ENCODE data around the gene FERMT1.

The FERMT1 gene

GRCh38 chr20:6101346-6101745 is 21.5 kb downstream of the FERMT1 start:
- TF ChIP-seq ZC3H10 (CRISPR knock-in tag; IDR thresholded peaks at IDR 0.05) (no peak), BACH2 (CRISPR knock-in tag; IDR thresholded peaks at IDR 0.05; ENCODE audit: borderline replicate concordance) (no peak), ZFP30 (CRISPR knock-in tag; IDR thresholded peaks at IDR 0.05) (no peak), PPARA (CRISPR knock-in tag; IDR thresholded peaks at IDR 0.05; ENCODE audit: borderline replicate concordance) (no peak), POU6F1 (CRISPR knock-in tag; IDR thresholded peaks at IDR 0.05; ENCODE audit: borderline replicate concordance, low read depth) (no peak), TOX (CRISPR knock-in tag; IDR thresholded peaks at IDR 0.05; ENCODE audit: borderline replicate concordance) (no peak), CSDC2 (CRISPR knock-in tag; IDR thresholded peaks at IDR 0.05) (no peak), ESRRG (CRISPR knock-in tag; IDR thresholded peaks at IDR 0.05) (no peak), ZFP3 (CRISPR knock-in tag; IDR thresholded peaks at IDR 0.05) (no peak), GLIS3 (CRISPR knock-in tag; IDR thresholded peaks at IDR 0.05) (no peak), OSR1 (CRISPR knock-in tag; IDR thresholded peaks at IDR 0.05) (no peak), TSHZ2 (CRISPR knock-in tag; IDR thresholded peaks at IDR 0.05) (no peak), TCF4 (CRISPR knock-in tag; IDR thresholded peaks at IDR 0.05; ENCODE audit: borderline replicate concordance) (no peak), ISL1 (CRISPR knock-in tag; IDR thresholded peaks at IDR 0.05) (no peak), ZNF70 (CRISPR knock-in tag; IDR thresholded peaks at IDR 0.05) (no peak), RARB (CRISPR knock-in tag; IDR thresholded peaks at IDR 0.05) (no peak), ZNF565 (CRISPR knock-in tag; conservative IDR thresholded peaks at IDR 0.05; ENCODE audit: low read depth) (no peak), CREB5 (CRISPR knock-in tag; IDR thresholded peaks at IDR 0.05; ENCODE audit: low read depth) (no peak)
- ATAC-seq: no peak

GRCh38 chr20:6100246-6100645 is 22.6 kb downstream of the FERMT1 start:
- no peak for ATAC-seq
- TF ChIP-seq TSHZ2 (CRISPR knock-in tag; IDR thresholded peaks at IDR 0.05) (no peak), ESRRG (CRISPR knock-in tag; IDR thresholded peaks at IDR 0.05) (no peak), ZNF565 (CRISPR knock-in tag; conservative IDR thresholded peaks at IDR 0.05; ENCODE audit: low read depth) (no peak)

GRCh38 chr20:6099819-6100218 is 23.0 kb downstream of the FERMT1 start:
- no peak for TF ChIP-seq POU6F1 (CRISPR knock-in tag; IDR thresholded peaks at IDR 0.05; ENCODE audit: borderline replicate concordance, low read depth)
- no peak for ATAC-seq

GRCh38 chr20:6095409-6095808 is 27.4 kb downstream of the FERMT1 start:
- TF ChIP-seq ZNF70 (CRISPR knock-in tag; IDR thresholded peaks at IDR 0.05) (no peak), BACH2 (CRISPR knock-in tag; IDR thresholded peaks at IDR 0.05; ENCODE audit: borderline replicate concordance) (no peak), POU6F1 (CRISPR knock-in tag; IDR thresholded peaks at IDR 0.05; ENCODE audit: borderline replicate concordance, low read depth) (no peak)
- no peak for ATAC-seq

Data from SK-N-SH treated with all-trans-retinoic acid at 6 μM for 48 hours (cell line).